ENCODE results near the gene RCAN2. TPM values are rescaled to one million over a fixed set of nuclear protein-coding genes. Genes with fewer than 3 reads are reported as not detected.

RCAN2 gene
- total RNA-seq, 1 donor from 2014 or later, result 4.6 TPM

- Mint-ChIP-seq H3K9me3 (no peaks in the 10 kb centered on the region), H3K36me3 (no peaks in the 10 kb centered on the region), H3K27me3 (no peaks in the 10 kb centered on the region), H3K4me1 (ENCODE audit: unreplicated experiment) (peaks cover 28% of the 10 kb centered on the region), H3K27ac (no peak overlapping the region), H3K4me3 (no peak overlapping the region)
- DNase-seq (ENCODE audit: extremely low spot score, unreplicated experiment), result no peak
- TF ChIP-seq CTCF (conservative IDR thresholded peaks at IDR 0.05), result no peak
These were observed 111.0 kb downstream of the RCAN2 start for GRCh38 chr6:46380152-46380807.

- TF ChIP-seq CTCF (conservative IDR thresholded peaks at IDR 0.05), result no peak
- Mint-ChIP-seq H3K4me1 (ENCODE audit: unreplicated experiment) (peaks cover 28% of the 10 kb centered on the region), H3K4me3 (no peak overlapping the region), H3K27me3 (no peaks in the 10 kb centered on the region), H3K36me3 (no peaks in the 10 kb centered on the region), H3K9me3 (no peaks in the 10 kb centered on the region), H3K27ac (peak overlapping the region; percentile 37)
- no peak for DNase-seq (ENCODE audit: extremely low spot score, unreplicated experiment)
These were observed 112.3 kb downstream of the RCAN2 start for GRCh38 chr6:46378882-46379416.

GRCh38 chr6:46378161-46378881 is 112.9 kb downstream of the RCAN2 start:
- Mint-ChIP-seq H3K27ac (no peak overlapping the region), H3K36me3 (no peaks in the 10 kb centered on the region), H3K27me3 (no peaks in the 10 kb centered on the region), H3K4me3 (no peak overlapping the region), H3K9me3 (no peaks in the 10 kb centered on the region), H3K4me1 (ENCODE audit: unreplicated experiment) (peaks cover 28% of the 10 kb centered on the region)
- DNase-seq (ENCODE audit: extremely low spot score, unreplicated experiment), result no peak
- TF ChIP-seq CTCF (conservative IDR thresholded peaks at IDR 0.05), result no peak

GRCh38 chr6:46377209-46377608 is 114.0 kb downstream of the RCAN2 start:
- Mint-ChIP-seq H3K9me3 (no peaks in the 10 kb centered on the region), H3K4me1 (ENCODE audit: unreplicated experiment) (peaks cover 23% of the 10 kb centered on the region), H3K4me3 (no peak overlapping the region), H3K27me3 (no peaks in the 10 kb centered on the region), H3K36me3 (no peaks in the 10 kb centered on the region), H3K27ac (no peak overlapping the region)
- no peak for TF ChIP-seq CTCF (conservative IDR thresholded peaks at IDR 0.05)
- no peak for DNase-seq (ENCODE audit: extremely low spot score, unreplicated experiment)

- Mint-ChIP-seq H3K27me3 (no peaks in the 10 kb centered on the region), H3K27ac (no peak overlapping the region), H3K9me3 (no peaks in the 10 kb centered on the region), H3K4me1 (ENCODE audit: unreplicated experiment) (peaks cover 23% of the 10 kb centered on the region), H3K36me3 (no peaks in the 10 kb centered on the region), H3K4me3 (no peak overlapping the region)
- TF ChIP-seq CTCF (conservative IDR thresholded peaks at IDR 0.05), result no peak
- no peak for DNase-seq (ENCODE audit: extremely low spot score, unreplicated experiment)
These were observed 114.6 kb downstream of the RCAN2 start for GRCh38 chr6:46376562-46377061.

All from type B pancreatic cell (in vitro differentiated cells).